Measurements from ENCODE around the gene GK. TPM values are rescaled to one million over a fixed set of nuclear protein-coding genes. Genes with fewer than 3 reads are reported as not detected.
"Not testable (repeated sequence)": the region's sequence is repeated elsewhere in the genome, so short reads cannot be mapped to it uniquely, and the experiment has no call there.

Gene GK
- total and polyA plus RNA-seq, 2 experiments from 2014 or later, result 10.4 to 15.2 TPM

GRCh38 chrX:30751497-30751896 is 98.3 kb downstream of the GK start:
- Histone ChIP-seq H3K9me2 (ENCODE audit: insufficient read depth) (no peaks in the 10 kb centered on the region), H3K4me1 (ENCODE audit: insufficient read depth) (no peaks in the 10 kb centered on the region), H2AFZ (no peak overlapping the region), H4K20me1 (ENCODE audit: insufficient read depth) (no peaks in the 10 kb centered on the region), H3K9me3 (ENCODE audit: low read depth) (no peaks in the 10 kb centered on the region), H3K27me3 (replicated peaks; ENCODE audit: insufficient read depth) (no peaks in the 10 kb centered on the region), H3K4me2 (ENCODE audit: unreplicated experiment) (no peak overlapping the region), H3K27ac (no peak overlapping the region), H3F3A (ENCODE audit: insufficient read depth) (no peaks in the 10 kb centered on the region), H3K79me2 (ENCODE audit: insufficient read depth) (no peaks in the 10 kb centered on the region), H3K4me3 (no peak overlapping the region), H3K9ac (no peak overlapping the region), H3K36me3 (ENCODE audit: low read depth) (no peaks in the 10 kb centered on the region)
- 58 to 64% methylated on average over 3 of the region's 3 CpGs for WGBS, 2 experiments (ENCODE audit: low coverage in 1 of 2, low lambda C conversion rate in 2 of 2, missing lambda C conversion rate in 2 of 2)
- TF ChIP-seq EZH2 (IDR thresholded peaks at IDR 0.05; ENCODE audit: insufficient read depth, poor library complexity, severe bottlenecking), result no peak
- no peak for DNase-seq
- in situ Hi-C loops (cut with MboI), result no loop called here

DNA sequence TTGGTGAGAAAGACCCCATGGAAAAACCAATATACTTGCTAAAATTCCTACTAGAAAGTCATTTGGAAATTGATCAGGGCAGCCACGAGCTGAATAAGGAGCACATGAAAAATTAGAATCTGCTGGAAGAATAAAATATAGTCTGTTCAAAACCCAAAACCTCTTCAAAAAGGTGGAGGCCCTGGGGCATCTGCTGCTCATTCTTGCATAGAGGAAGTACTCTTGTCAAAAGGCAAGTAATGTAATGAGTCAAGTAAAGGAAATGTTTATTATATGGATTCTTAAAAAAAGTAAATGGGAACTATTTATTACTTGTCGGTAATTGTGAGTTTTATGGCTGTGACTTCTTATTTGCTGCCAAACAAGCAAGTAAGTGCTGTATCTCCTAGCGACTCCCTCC is 109.5 kb downstream of the GK start:
- Histone ChIP-seq H3K27me3 (replicated peaks; ENCODE audit: insufficient read depth) (no peaks in the 10 kb centered on the region), H3K9me3 (ENCODE audit: low read depth) (no peaks in the 10 kb centered on the region)
- in situ Hi-C loops (cut with MboI), result no loop called here

DNA sequence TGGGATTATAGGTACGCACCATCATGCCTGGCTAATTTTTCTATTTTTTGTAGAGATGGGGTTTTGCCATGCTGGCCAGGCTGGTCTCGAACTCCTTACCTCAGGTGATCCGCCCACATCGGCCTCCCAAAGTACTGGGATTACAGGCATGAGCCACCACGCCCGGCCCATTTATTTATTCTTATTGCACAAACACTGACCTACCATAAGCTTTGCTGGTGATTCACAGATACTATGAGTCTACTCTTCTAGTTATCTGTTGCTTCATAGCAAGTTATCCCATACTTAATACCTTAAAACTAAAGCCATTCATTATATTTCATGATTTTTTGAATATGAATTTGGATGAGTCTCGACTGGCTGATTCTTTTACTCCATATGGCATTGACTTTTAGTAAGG is 120.5 kb downstream of the GK start:
- H2AFZ ChIP-seq; H3K4me2 ChIP-seq (ENCODE audit: unreplicated experiment); H3K27me3 ChIP-seq (replicated peaks; ENCODE audit: insufficient read depth); H4K20me1 ChIP-seq (ENCODE audit: insufficient read depth); in situ Hi-C loops (cut with MboI); H3K79me2 ChIP-seq (ENCODE audit: insufficient read depth); H3K9me3 ChIP-seq (ENCODE audit: low read depth); H3K9me2 ChIP-seq (ENCODE audit: insufficient read depth); H3F3A ChIP-seq (ENCODE audit: insufficient read depth); H3K4me1 ChIP-seq (ENCODE audit: insufficient read depth); DNase-seq; H3K4me3 ChIP-seq; H3K9ac ChIP-seq; H3K27ac ChIP-seq; H3K36me3 ChIP-seq (ENCODE audit: low read depth): not testable (repeated sequence)
- 61 to 68% methylated on average over 7 of the region's 7 CpGs for WGBS, 2 experiments (ENCODE audit: low coverage in 1 of 2, low lambda C conversion rate in 2 of 2, missing lambda C conversion rate in 2 of 2)

More for the DNA sequence above, 109.5 kb downstream of the GK start:
- Histone ChIP-seq H3K9ac (no peak overlapping the region), H3K79me2 (ENCODE audit: insufficient read depth) (no peaks in the 10 kb centered on the region), H3K9me2 (ENCODE audit: insufficient read depth) (no peaks in the 10 kb centered on the region), H3K27ac (no peak overlapping the region), H3K4me3 (no peak overlapping the region), H3K36me3 (ENCODE audit: low read depth) (no peaks in the 10 kb centered on the region), H3K4me2 (ENCODE audit: unreplicated experiment) (no peak overlapping the region), H2AFZ (no peak overlapping the region), H4K20me1 (ENCODE audit: insufficient read depth) (no peaks in the 10 kb centered on the region), H3F3A (ENCODE audit: insufficient read depth) (no peaks in the 10 kb centered on the region), H3K4me1 (ENCODE audit: insufficient read depth) (no peaks in the 10 kb centered on the region)
- WGBS, 2 experiments (ENCODE audit: low coverage in 1 of 2, low lambda C conversion rate in 2 of 2, missing lambda C conversion rate in 2 of 2), result 0 to 1% methylated on average over 3 of the region's 3 CpGs
- no peak for DNase-seq
- TF ChIP-seq EZH2 (IDR thresholded peaks at IDR 0.05; ENCODE audit: insufficient read depth, poor library complexity, severe bottlenecking) (no peak), EZH2phosphoT487 (IDR thresholded peaks at IDR 0.05; ENCODE audit: insufficient read depth, low read depth) (no peak)

- Histone ChIP-seq H3K9me3 (ENCODE audit: low read depth) (no peaks in the 10 kb centered on the region), H3K27ac (no peak overlapping the region), H3K36me3 (ENCODE audit: low read depth) (no peaks in the 10 kb centered on the region), H3K4me2 (ENCODE audit: unreplicated experiment) (no peak overlapping the region), H2AFZ (no peak overlapping the region), H3K4me3 (no peak overlapping the region), H3K27me3 (replicated peaks; ENCODE audit: insufficient read depth) (no peaks in the 10 kb centered on the region), H4K20me1 (ENCODE audit: insufficient read depth) (no peaks in the 10 kb centered on the region), H3K4me1 (ENCODE audit: insufficient read depth) (no peaks in the 10 kb centered on the region), H3K9ac (no peak overlapping the region), H3K79me2 (ENCODE audit: insufficient read depth) (no peaks in the 10 kb centered on the region), H3K9me2 (ENCODE audit: insufficient read depth) (no peaks in the 10 kb centered on the region), H3F3A (ENCODE audit: insufficient read depth) (no peaks in the 10 kb centered on the region)
- no peak for DNase-seq
- in situ Hi-C loops (cut with MboI), result no loop called here
- TF ChIP-seq EZH2 (IDR thresholded peaks at IDR 0.05; ENCODE audit: insufficient read depth, poor library complexity, severe bottlenecking) (no peak), EZH2phosphoT487 (IDR thresholded peaks at IDR 0.05; ENCODE audit: insufficient read depth, low read depth) (no peak)
Observed at GRCh38 chrX:30777575-30777974, 124.4 kb downstream of the GK start.

GRCh38 chrX:30779453-30780030 is 126.3 kb downstream of the GK start:
- Histone ChIP-seq H3K9ac (no peak overlapping the region), H3K4me2 (ENCODE audit: unreplicated experiment) (no peak overlapping the region), H3K9me2 (ENCODE audit: insufficient read depth) (no peaks in the 10 kb centered on the region), H3K79me2 (ENCODE audit: insufficient read depth) (no peaks in the 10 kb centered on the region), H3K4me3 (no peak overlapping the region), H2AFZ (no peak overlapping the region), H3K27ac (no peak overlapping the region), H3K27me3 (replicated peaks; ENCODE audit: insufficient read depth) (no peaks in the 10 kb centered on the region), H3K9me3 (ENCODE audit: low read depth) (no peaks in the 10 kb centered on the region), H3F3A (ENCODE audit: insufficient read depth) (no peaks in the 10 kb centered on the region), H4K20me1 (ENCODE audit: insufficient read depth) (no peaks in the 10 kb centered on the region), H3K4me1 (ENCODE audit: insufficient read depth) (no peaks in the 10 kb centered on the region), H3K36me3 (ENCODE audit: low read depth) (no peaks in the 10 kb centered on the region)
- TF ChIP-seq EZH2phosphoT487 (IDR thresholded peaks at IDR 0.05; ENCODE audit: insufficient read depth, low read depth), result no peak
- no peak for TF ChIP-seq EZH2 (IDR thresholded peaks at IDR 0.05; ENCODE audit: insufficient read depth, poor library complexity, severe bottlenecking)
- DNase-seq, result no peak
- in situ Hi-C loops (cut with MboI), result no loop called here
- WGBS, 2 experiments (ENCODE audit: low coverage in 1 of 2, low lambda C conversion rate in 2 of 2, missing lambda C conversion rate in 2 of 2), result 37 to 40% methylated on average over 11 to 14 of the region's 19 CpGs

Small RNAs within 50 kb of the gene (small RNA-seq; reads per million reads assigned to genes)
- not detected for gene CKS1BP6 (ENCODE audit: low read depth, low replicate concordance)

Other genes with a start within 250 kb of the GK start
- not detected in 2 replicates for gene TASL, start 75.7 kb upstream of the GK start, total RNA-seq (2014; rRNA removed; shearing (Covaris generic))
- not detected in 2 replicates for gene TASL, start 75.7 kb upstream of the GK start, polyA plus RNA-seq (2016; fragmentation: Nextera tagmentation; extraction: Ambion mirVana)
- 20.4 and 20.9 TPM in 2 replicates for gene TAB3, start 235.8 kb downstream of the GK start, total RNA-seq (2014; rRNA removed; shearing (Covaris generic))
- gene TAB3, start 235.8 kb downstream of the GK start, polyA plus RNA-seq (2016; fragmentation: Nextera tagmentation; extraction: Ambion mirVana), result 4.2 and 4.3 TPM in 2 replicates

Measured in GM23248 (cell line).